KOPT-K1 (cell line): ENCODE measurements around the gene WNT7B.

Source experiments
- H3K27ac ChIP-seq: fragments of 200-600 bp; sonication (generic); 2 replicates; pipeline ENCODE4 v1.5.1; 2016; ENCODE audit warnings: antibody characterized with exemption, mild to moderate bottlenecking, low read depth, low read length; ENCODE audit not compliant: poor library complexity, severe bottlenecking
- H3K36me3 ChIP-seq: fragments of 200-600 bp; sonication (generic); 2 replicates; pipeline ENCODE4 v1.5.1; 2017; ENCODE audit warnings: antibody characterized with exemption, mild to moderate bottlenecking, low read length, moderate library complexity; ENCODE audit not compliant: insufficient read depth
- H3K9me3 ChIP-seq: fragments of 200-600 bp; sonication (generic); 2 replicates; pipeline ENCODE4 v1.5.1; 2017; ENCODE audit warnings: antibody characterized with exemption, low read length, mild to moderate bottlenecking; ENCODE audit not compliant: insufficient read depth, poor library complexity, severe bottlenecking

The WNT7B gene

GRCh38 chr22:45962756-45963324 lies 14.1 kb downstream of the WNT7B start:
- no peaks in the 10 kb centered on the region for H3K9me3 ChIP-seq
- no peaks in the 10 kb centered on the region for H3K36me3 ChIP-seq
- no peak overlapping the region for H3K27ac ChIP-seq

GRCh38 chr22:45962434-45962718 lies 14.6 kb downstream of the WNT7B start:
- Histone ChIP-seq H3K9me3 (no peaks in the 10 kb centered on the region), H3K27ac (no peak overlapping the region), H3K36me3 (no peaks in the 10 kb centered on the region)

DNA sequence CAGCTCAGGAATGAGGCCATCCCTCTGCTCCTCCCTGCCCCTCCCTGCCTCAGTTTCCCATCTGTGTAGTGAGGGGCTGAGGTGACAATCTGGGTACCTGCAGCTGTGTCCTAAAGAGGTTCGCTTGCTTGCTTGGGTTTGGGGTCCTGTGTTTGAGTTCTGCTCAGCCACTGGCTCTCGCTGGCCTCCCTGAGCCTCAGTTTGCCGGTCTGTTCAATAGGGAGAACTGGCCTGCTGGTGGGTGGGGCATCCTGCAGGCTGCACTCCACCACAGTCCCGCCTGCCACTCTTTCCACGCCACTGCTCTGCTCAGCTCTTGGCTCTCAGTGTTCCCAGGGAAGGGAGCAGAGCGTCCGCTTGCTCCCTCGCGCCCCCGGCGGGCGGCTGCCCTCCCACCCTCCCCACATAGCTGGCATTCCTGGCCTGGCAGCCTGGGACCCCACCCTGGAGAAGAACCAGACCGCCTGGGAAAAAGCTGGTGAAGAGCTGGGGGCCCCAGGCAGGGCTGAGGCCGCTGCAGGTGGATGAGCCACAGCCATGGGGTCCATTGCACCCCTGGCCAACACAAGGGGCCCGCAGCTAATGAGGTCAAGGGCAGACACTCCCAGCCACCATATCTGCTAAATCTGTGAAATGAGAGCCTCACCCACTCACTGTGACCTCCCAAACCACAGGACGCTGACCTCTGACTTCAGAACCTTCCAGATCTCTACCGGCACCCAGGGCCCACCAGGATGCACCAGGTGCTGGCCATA lies 15.1 kb downstream of the WNT7B start:
- Histone ChIP-seq H3K9me3 (no peaks in the 10 kb centered on the region), H3K27ac (no peak overlapping the region), H3K36me3 (no peaks in the 10 kb centered on the region)

GRCh38 chr22:45960477-45961386 lies 16.2 kb downstream of the WNT7B start:
- H3K36me3 ChIP-seq = no peaks in the 10 kb centered on the region
- no peaks in the 10 kb centered on the region for H3K9me3 ChIP-seq
- no peak overlapping the region for H3K27ac ChIP-seq

- Histone ChIP-seq H3K9me3 (no peaks in the 10 kb centered on the region), H3K36me3 (no peaks in the 10 kb centered on the region), H3K27ac (no peak overlapping the region)
Observed at GRCh38 chr22:45959719-45960476, 17.1 kb downstream of the WNT7B start.

DNA sequence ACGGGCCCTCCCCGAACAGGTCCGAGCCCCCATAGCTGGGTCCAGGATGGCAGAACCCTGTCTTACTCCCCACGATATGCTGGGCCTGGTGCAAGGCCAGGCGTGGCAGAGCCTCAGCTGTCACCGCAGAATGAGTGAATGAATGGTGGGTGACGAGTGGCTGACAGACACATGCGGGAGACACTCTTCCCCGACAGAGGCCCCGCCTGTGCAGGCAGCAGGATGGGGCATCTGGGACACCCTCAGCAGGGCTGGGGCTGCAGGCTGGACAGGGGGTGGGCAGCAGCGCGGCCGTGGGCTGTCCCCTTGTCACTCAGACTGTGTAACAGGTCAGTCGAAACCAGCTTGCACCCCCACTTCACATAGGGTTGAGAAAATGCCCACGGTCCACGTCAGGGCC lies 18.0 kb downstream of the WNT7B start:
- Histone ChIP-seq H3K27ac (no peak overlapping the region), H3K9me3 (no peaks in the 10 kb centered on the region), H3K36me3 (no peaks in the 10 kb centered on the region)

DNA sequence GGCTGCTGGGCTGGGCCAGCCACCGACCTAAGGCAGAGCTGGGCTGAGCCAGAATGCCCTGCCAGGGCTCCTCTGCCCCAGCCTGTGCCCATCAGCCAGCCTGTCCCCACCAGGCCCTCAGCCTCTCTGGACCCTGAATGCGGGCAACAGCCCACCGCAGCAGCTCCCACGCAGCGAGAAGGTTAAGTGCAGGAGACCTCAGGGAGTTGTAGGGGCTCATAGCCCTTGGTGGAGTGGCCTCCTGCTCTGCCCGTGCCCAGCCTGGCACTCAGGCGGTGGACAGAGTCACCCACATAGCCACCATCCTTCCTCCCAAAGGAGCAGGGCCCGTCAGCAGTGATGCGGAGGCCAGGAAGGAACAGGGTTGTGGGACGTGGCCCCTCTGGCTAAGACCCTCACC lies 19.1 kb downstream of the WNT7B start:
- Histone ChIP-seq H3K9me3 (no peaks in the 10 kb centered on the region), H3K36me3 (no peaks in the 10 kb centered on the region), H3K27ac (no peak overlapping the region)

GRCh38 chr22:45953178-45953577 lies 23.8 kb downstream of the WNT7B start:
- Histone ChIP-seq H3K9me3 (no peaks in the 10 kb centered on the region), H3K27ac (no peak overlapping the region), H3K36me3 (no peaks in the 10 kb centered on the region)

DNA sequence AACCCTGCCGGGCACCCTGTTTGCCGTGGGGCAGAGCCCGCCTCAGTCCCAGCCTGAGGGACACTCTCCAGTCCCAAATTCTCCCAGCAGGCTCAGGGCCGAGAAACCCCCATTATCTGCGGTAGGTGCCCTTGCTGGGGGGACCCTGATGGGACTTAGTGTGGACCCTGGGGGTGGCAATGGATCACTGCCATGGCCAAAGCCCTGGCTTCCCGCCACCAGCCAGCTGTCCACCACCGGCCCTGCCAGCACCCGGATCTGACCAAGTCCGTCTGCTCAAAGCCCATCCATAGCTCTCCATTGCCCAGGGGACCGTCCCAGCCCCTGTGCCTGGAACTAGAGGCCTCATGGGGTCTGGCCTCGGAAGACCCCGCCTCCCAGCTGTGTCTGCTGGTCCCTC lies 24.4 kb downstream of the WNT7B start:
- Histone ChIP-seq H3K27ac (no peak overlapping the region), H3K9me3 (no peaks in the 10 kb centered on the region), H3K36me3 (no peaks in the 10 kb centered on the region)

GRCh38 chr22:45952151-45952550 lies 24.8 kb downstream of the WNT7B start:
- Histone ChIP-seq H3K9me3 (no peaks in the 10 kb centered on the region), H3K27ac (no peak overlapping the region), H3K36me3 (no peaks in the 10 kb centered on the region)

- H3K36me3 ChIP-seq = no peaks in the 10 kb centered on the region
- no peak overlapping the region for H3K27ac ChIP-seq
Observed at GRCh38 chr22:45949891-45950290, 27.1 kb downstream of the WNT7B start.

DNA sequence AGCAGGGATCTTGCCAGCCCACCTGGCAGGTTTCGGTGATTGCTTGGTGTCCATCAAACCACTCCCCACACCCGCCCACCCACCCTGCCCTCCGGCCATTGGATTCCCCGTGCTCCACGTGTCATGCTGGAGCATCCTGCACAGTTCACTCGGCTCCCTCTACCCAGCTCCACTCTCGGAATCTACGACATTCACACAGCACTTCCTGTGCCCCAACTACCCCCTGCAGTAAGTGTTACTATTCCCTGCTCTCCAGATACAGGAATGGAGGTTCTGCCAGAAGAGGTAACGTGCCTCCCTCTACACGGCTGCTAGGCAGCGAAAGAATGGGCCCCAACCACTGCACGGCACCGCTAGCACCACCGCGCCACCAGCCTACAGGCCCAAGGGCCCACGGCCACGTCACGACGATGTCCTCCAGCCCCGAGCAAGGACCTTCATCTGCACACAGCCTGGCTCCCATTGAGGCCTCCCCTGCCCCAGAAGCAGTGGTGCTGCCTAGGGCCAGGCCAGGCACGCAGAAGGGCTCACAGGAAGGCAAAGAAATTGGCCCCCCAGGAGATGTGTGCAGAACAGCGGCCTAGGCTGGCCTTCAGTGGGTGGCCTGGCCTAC lies 27.6 kb downstream of the WNT7B start:
- Histone ChIP-seq H3K9me3 (no peaks in the 10 kb centered on the region), H3K27ac (no peak overlapping the region), H3K36me3 (no peaks in the 10 kb centered on the region)

More at GRCh38 chr22:45949891-45950290, 27.1 kb downstream of the WNT7B start:
- H3K9me3 ChIP-seq = no peaks in the 10 kb centered on the region

DNA sequence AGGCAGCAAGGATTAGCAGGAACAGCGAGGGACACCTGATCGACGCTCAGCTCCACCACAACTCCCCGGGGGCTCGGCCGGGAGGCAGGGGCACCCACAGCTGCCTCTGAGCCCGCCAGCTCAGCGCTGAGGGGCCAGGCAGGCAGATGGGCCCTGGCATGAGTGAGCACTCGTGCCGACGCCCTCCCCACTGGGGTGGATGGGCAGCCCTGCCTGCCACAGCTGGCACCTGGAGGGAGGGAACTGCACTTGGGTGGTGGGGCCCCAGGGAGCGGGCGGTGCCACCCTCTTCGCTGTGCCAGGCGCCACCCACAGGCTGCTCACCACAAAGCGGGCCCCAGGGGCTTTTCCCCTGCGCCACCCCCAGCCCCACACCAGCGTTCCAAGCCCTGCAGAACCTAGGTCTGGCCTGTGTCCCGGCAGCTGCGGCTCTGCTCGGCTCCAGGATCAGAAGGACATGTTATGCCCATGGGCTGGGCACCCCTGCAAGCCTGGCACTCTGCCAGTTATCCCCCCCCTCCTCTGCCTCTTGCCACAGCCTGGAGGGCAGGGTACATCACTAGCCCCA lies 28.8 kb downstream of the WNT7B start:
- no peak overlapping the region for H3K27ac ChIP-seq
- no peaks in the 10 kb centered on the region for H3K9me3 ChIP-seq
- no peaks in the 10 kb centered on the region for H3K36me3 ChIP-seq

DNA sequence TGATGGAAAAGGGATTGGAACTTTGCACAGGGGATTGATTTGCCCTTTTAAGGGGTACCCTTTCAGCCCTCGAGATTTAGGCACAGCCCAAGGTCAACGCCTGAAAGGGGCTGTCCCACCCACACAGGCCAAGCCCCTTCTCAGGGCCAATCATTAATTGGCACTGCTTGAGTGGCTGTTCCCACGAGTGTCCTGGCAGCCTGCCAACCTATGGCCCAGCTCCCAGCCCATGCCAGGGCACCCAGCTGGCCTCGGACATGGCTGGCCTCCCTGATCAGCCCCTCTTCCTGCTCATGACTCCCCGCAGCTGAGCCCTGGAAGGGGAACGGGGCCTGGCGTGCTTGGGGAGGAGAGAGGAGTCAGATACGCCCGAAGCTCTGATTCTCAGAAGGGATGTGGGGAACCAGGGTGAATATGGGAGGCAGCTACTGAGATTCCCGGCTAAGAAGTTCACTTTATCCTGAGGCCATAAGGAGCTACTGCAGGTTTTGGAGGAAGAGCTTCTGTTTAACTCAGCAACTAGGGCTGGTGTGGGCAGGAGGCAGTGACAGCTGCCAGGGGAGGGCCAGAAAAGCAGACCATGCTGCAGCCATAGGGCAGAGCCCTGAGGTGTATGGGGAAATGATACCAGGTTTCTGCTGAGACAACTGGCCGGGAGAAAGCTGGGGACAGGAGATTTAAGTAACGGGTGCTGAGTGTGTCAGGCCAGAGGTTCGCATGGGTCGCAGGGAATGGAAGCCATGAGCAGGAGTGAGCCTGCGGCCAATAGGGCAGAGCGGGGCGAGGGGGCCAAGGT lies 30.0 kb downstream of the WNT7B start:
- H3K27ac ChIP-seq = no peak overlapping the region
- no peaks in the 10 kb centered on the region for H3K36me3 ChIP-seq
- H3K9me3 ChIP-seq = no peaks in the 10 kb centered on the region
